HEK293 (cell line): ENCODE data around the gene ABCC9.

Source experiments
- CTCF ChIA-PET: fragments of 350-600 bp; formaldehyde crosslinking; extraction: SDS; loops from one replicate; lab custom pipeline; 2021; ENCODE audit warnings: antibody characterized with exemption; lab: Yijun Ruan, JAX
- POLR2A ChIA-PET: fragments of 300-600 bp; formaldehyde crosslinking; extraction: SDS; loops from one replicate; lab custom pipeline; 2020; ENCODE audit warnings: antibody characterized with exemption, inconsistent platforms; lab: Yijun Ruan, JAX
- H3K27ac ChIP-seq: fragments of 200-500 bp; sonication (Bioruptor generic); 2 replicates; pipeline ENCODE4 v1.5.1; 2014; ENCODE audit warnings: low read depth, low read length, control low read depth, inconsistent platforms; ENCODE audit errors: extremely low read depth
- H3K36me3 ChIP-seq, 2 experiments: fragments of 200-500 bp in 1 of 2; sonication (Bioruptor generic) in 1 of 2; 1 replicate in 1 of 2; 2 replicates in 1 of 2; pipeline ENCODE4 v1.5.1; 2014 to 2017; ENCODE audit warnings: inconsistent platforms in 2 of 2, low read length in 2 of 2; ENCODE audit not compliant: control insufficient read depth in 2 of 2, insufficient read depth in 1 of 2
- H3K4me1 ChIP-seq: fragments of 200-500 bp; sonication (Bioruptor generic); 2 replicates; pipeline ENCODE4 v1.5.1; 2014; ENCODE audit warnings: mild to moderate bottlenecking, low read length, inconsistent platforms; ENCODE audit not compliant: control insufficient read depth, insufficient read depth
- H3K4me3 ChIP-seq: 2 replicates; pipeline ENCODE4 v1.5.1; 2011; ENCODE audit warnings: low read depth, mild to moderate bottlenecking, control low read depth, low read length, moderate library complexity
- H3K9me3 ChIP-seq: fragments of 200-500 bp; sonication (Bioruptor generic); 2 replicates; pipeline ENCODE4 v1.5.1; 2014; ENCODE audit warnings: low read depth, low read length, inconsistent platforms; ENCODE audit not compliant: control insufficient read depth, insufficient read depth
- CTCF ChIP-seq: fragments of 450-650 bp; formaldehyde crosslinking; IDR thresholded peaks from 2 replicates; pipeline ENCODE4 v1.5.1; 2016; ENCODE audit warnings: missing biosample characterization, missing genetic modification characterization
- HOXA7 ChIP-seq: sonication (generic); formaldehyde crosslinking; IDR thresholded peaks from 2 replicates; pipeline ENCODE4 v1.8.1; 2022; ENCODE audit warnings: missing genetic modification reagents, borderline replicate concordance
- HOXC10 ChIP-seq: sonication (generic); formaldehyde crosslinking; IDR thresholded peaks from 2 replicates; pipeline ENCODE4 v1.8.1; 2023; ENCODE audit warnings: mild to moderate bottlenecking, missing genetic modification reagents
- HOXD13 ChIP-seq: sonication (generic); formaldehyde crosslinking; IDR thresholded peaks from 2 replicates; pipeline ENCODE4 v1.8.0; 2022; ENCODE audit warnings: missing genetic modification reagents, borderline replicate concordance
- KLF16 ChIP-seq: fragments of 450-650 bp; formaldehyde crosslinking; IDR thresholded peaks from 2 replicates; pipeline ENCODE4 v1.5.1; 2017; ENCODE audit warnings: missing biosample characterization, missing genetic modification characterization
- PRDM1 ChIP-seq: fragments of 450-650 bp; formaldehyde crosslinking; IDR thresholded peaks from 2 replicates; pipeline ENCODE4; 2016; ENCODE audit warnings: missing biosample characterization, missing genetic modification characterization
- PRDM4 ChIP-seq: fragments of 450-650 bp; formaldehyde crosslinking; IDR thresholded peaks from 2 replicates; pipeline ENCODE4 v1.5.1; 2017; ENCODE audit warnings: missing biosample characterization, missing genetic modification characterization
- REST ChIP-seq: fragments of 450-650 bp; formaldehyde crosslinking; IDR thresholded peaks from 2 replicates; pipeline ENCODE4 v1.5.1; 2016; ENCODE audit warnings: missing biosample characterization, missing genetic modification characterization
- SETDB1 ChIP-seq: IDR thresholded peaks from one replicate; pipeline ENCODE4 v1.6.1; 2017; ENCODE audit warnings: mild to moderate bottlenecking, low read length, moderate library complexity, mixed read lengths; ENCODE audit not compliant: insufficient read length
- ZBTB1 ChIP-seq: fragments of 450-650 bp; formaldehyde crosslinking; IDR thresholded peaks from 2 replicates; pipeline ENCODE4 v1.5.1; 2016; ENCODE audit warnings: missing biosample characterization, missing genetic modification characterization
- ZBTB26 ChIP-seq: fragments of 450-650 bp; formaldehyde crosslinking; optimal IDR thresholded peaks from 2 replicates; pipeline ENCODE3; 2016; ENCODE audit warnings: missing biosample characterization, mild to moderate bottlenecking, missing genetic modification characterization
- ZNF112 ChIP-seq: fragments of 450-650 bp; formaldehyde crosslinking; IDR thresholded peaks from 2 replicates; pipeline ENCODE4 v1.5.0; 2017; ENCODE audit warnings: missing biosample characterization, missing genetic modification characterization
- ZNF155 ChIP-seq: fragments of 450-650 bp; formaldehyde crosslinking; IDR thresholded peaks from 2 replicates; pipeline ENCODE4 v1.5.1; 2016; ENCODE audit warnings: missing biosample characterization, missing genetic modification characterization
- ZNF202 ChIP-seq: fragments of 450-650 bp; formaldehyde crosslinking; IDR thresholded peaks from 2 replicates; pipeline ENCODE4 v1.5.1; 2016; ENCODE audit warnings: missing biosample characterization, missing genetic modification characterization, borderline replicate concordance
- ZNF280D ChIP-seq: fragments of 450-650 bp; formaldehyde crosslinking; IDR thresholded peaks from 2 replicates; pipeline ENCODE4 v1.5.1; 2016; ENCODE audit warnings: missing biosample characterization, missing genetic modification characterization
- ZNF354C ChIP-seq: fragments of 450-650 bp; formaldehyde crosslinking; IDR thresholded peaks from 2 replicates; pipeline ENCODE4 v1.5.1; 2016; ENCODE audit warnings: missing biosample characterization, missing genetic modification characterization, low read depth, borderline replicate concordance
- ZNF391 ChIP-seq: fragments of 450-650 bp; formaldehyde crosslinking; IDR thresholded peaks from 2 replicates; pipeline ENCODE4 v1.5.1; 2016; ENCODE audit warnings: low read depth, missing biosample characterization, missing genetic modification characterization, borderline replicate concordance
- ZNF473 ChIP-seq: fragments of 450-650 bp; formaldehyde crosslinking; IDR thresholded peaks from 2 replicates; pipeline ENCODE4 v1.5.1; 2017; ENCODE audit warnings: missing biosample characterization, missing genetic modification characterization
- ZNF514 ChIP-seq: fragments of 450-650 bp; formaldehyde crosslinking; IDR thresholded peaks from 2 replicates; pipeline ENCODE4 v1.5.1; 2016; ENCODE audit warnings: missing biosample characterization, missing genetic modification characterization
- ZNF639 ChIP-seq: fragments of 450-650 bp; formaldehyde crosslinking; IDR thresholded peaks from 2 replicates; pipeline ENCODE4 v1.5.1; 2016; ENCODE audit warnings: missing biosample characterization, missing genetic modification characterization
- ZNF785 ChIP-seq: fragments of 450-650 bp; formaldehyde crosslinking; IDR thresholded peaks from 2 replicates; pipeline ENCODE4 v1.5.1; 2016; ENCODE audit warnings: missing biosample characterization, missing genetic modification characterization
- ZSCAN16 ChIP-seq: fragments of 450-650 bp; formaldehyde crosslinking; IDR thresholded peaks from 2 replicates; pipeline ENCODE4 v1.5.1; 2016; ENCODE audit warnings: missing biosample characterization, missing genetic modification characterization
- ZSCAN4 ChIP-seq: fragments of 450-650 bp; formaldehyde crosslinking; IDR thresholded peaks from 2 replicates; pipeline ENCODE4 v1.5.1; 2017; ENCODE audit warnings: missing biosample characterization, missing genetic modification characterization

Gene ABCC9

GRCh38 chr12:21773263-21773741, 167.9 kb downstream of the ABCC9 start:
- CTCF ChIA-PET: interaction anchor here (0.7 to 1.1 kb wide), 3 partner anchors 15 to 216 kb away, joined by 3 to 4 read pairs (median 3); no protein-coding TSS in a partner anchor
- H3K27ac ChIP-seq: no peak overlapping the region
- POLR2A ChIA-PET: no interaction called here
- peaks cover 5% of the 10 kb centered on the region for H3K4me1 ChIP-seq
- H3K4me3 ChIP-seq: no peak overlapping the region
- no peaks in the 10 kb centered on the region for H3K9me3 ChIP-seq
- H3K36me3 ChIP-seq: peaks cover 4 to 40% of the 10 kb centered on the region in 2 experiments; a peak in 2 of 3 replicates
- TF ChIP-seq PRDM1 (tag by site-specific recombination) (peak; percentile 2; the same call in 1 of the 2 replicates), HOXA7 (no peak), ZNF112 (tag by site-specific recombination) (no peak), ZNF354C (tag by site-specific recombination) (no peak), PRDM4 (tag by site-specific recombination) (no peak), ZNF280D (tag by site-specific recombination) (no peak), ZNF514 (no peak), ZNF202 (0 out of 2 replicates have a peak, but pooled peaks have one; percentile 55), ZSCAN4 (no peak), ZNF639 (tag by site-specific recombination) (no peak), CTCF (tag by site-specific recombination) (peak; percentile 46; the same call in 1 of the 2 replicates), HOXC10 (CRISPR knock-in tag) (no peak), ZNF155 (tag by site-specific recombination) (no peak), ZBTB1 (tag by site-specific recombination) (no peak), ZBTB26 (no peak), ZSCAN16 (tag by site-specific recombination) (no peak), ZNF391 (tag by site-specific recombination) (peak; percentile 17; the same call in 1 of the 2 replicates), ZNF473 (tag by site-specific recombination) (no peak), SETDB1 (no peak), ZNF785 (tag by site-specific recombination) (no peak), HOXD13 (CRISPR knock-in tag) (no peak), REST (no peak), KLF16 (no peak)
